Glutamatergic neuron (in vitro differentiated cells): ENCODE results near the gene IL26. TPM values are rescaled to one million over a fixed set of nuclear protein-coding genes. Genes with fewer than 3 reads are reported as not detected.

Source experiments
- DNase-seq: peaks from one replicate; pipeline ENCODE4 v3.0.0; 2022
- H3K27ac Mint-ChIP-seq: one replicate; pipeline ENCODE4 v1.8.0; 2020; ENCODE audit warnings: mild to moderate bottlenecking, mixed read lengths, inconsistent platforms; ENCODE audit not compliant: unreplicated experiment
- H3K27me3 Mint-ChIP-seq: one replicate; pipeline ENCODE4 v1.8.0; 2020; ENCODE audit warnings: mild to moderate bottlenecking, moderate library complexity, mixed read lengths, inconsistent platforms; ENCODE audit not compliant: unreplicated experiment
- H3K36me3 Mint-ChIP-seq: one replicate; pipeline ENCODE4 v1.8.0; 2020; ENCODE audit warnings: mild to moderate bottlenecking, mixed read lengths, inconsistent platforms; ENCODE audit not compliant: unreplicated experiment
- H3K4me1 Mint-ChIP-seq: one replicate; pipeline ENCODE4 v1.8.0; 2020; ENCODE audit warnings: mild to moderate bottlenecking, low read depth, mixed read lengths, inconsistent platforms; ENCODE audit not compliant: unreplicated experiment
- H3K4me3 Mint-ChIP-seq: one replicate; pipeline ENCODE4 v1.8.0; 2020; ENCODE audit warnings: mild to moderate bottlenecking, mixed read lengths, inconsistent platforms; ENCODE audit not compliant: unreplicated experiment
- H3K9me3 Mint-ChIP-seq: one replicate; pipeline ENCODE4 v1.8.0; 2020; ENCODE audit warnings: mild to moderate bottlenecking, moderate library complexity, mixed read lengths, inconsistent platforms; ENCODE audit not compliant: unreplicated experiment
- total RNA-seq: library from RNA; stranded (reverse); fragmentation: NEBNext Ultra II Directional; extraction: Animal tissue kit (Norgen Biotek cat#: 25700); gene quantifications from one replicate; pipeline ENCODE4 v1.2.1, GENCODE V29; 2021; ENCODE audit not compliant: unreplicated experiment
- TF ChIP-seq, protein P1 (sequence below): fragments of 200-600 bp; sonication (generic); IDR thresholded peaks from one replicate; pipeline ENCODE4 v1.5.0; 2021; ENCODE audit not compliant: partially characterized antibody, unreplicated experiment

IL26 gene
- total RNA-seq, 1 donor from 2014 or later = not detected

GRCh38 chr12:68173792-68174191 is 51.8 kb downstream of the IL26 start:
- Mint-ChIP-seq H3K9me3 (peaks cover 2% of the 10 kb centered on the region), H3K27me3 (no peaks in the 10 kb centered on the region), H3K27ac (no peak overlapping the region), H3K4me3 (no peak overlapping the region), H3K4me1 (no peaks in the 10 kb centered on the region), H3K36me3 (no peaks in the 10 kb centered on the region)
- TF ChIP-seq, protein P1, sequence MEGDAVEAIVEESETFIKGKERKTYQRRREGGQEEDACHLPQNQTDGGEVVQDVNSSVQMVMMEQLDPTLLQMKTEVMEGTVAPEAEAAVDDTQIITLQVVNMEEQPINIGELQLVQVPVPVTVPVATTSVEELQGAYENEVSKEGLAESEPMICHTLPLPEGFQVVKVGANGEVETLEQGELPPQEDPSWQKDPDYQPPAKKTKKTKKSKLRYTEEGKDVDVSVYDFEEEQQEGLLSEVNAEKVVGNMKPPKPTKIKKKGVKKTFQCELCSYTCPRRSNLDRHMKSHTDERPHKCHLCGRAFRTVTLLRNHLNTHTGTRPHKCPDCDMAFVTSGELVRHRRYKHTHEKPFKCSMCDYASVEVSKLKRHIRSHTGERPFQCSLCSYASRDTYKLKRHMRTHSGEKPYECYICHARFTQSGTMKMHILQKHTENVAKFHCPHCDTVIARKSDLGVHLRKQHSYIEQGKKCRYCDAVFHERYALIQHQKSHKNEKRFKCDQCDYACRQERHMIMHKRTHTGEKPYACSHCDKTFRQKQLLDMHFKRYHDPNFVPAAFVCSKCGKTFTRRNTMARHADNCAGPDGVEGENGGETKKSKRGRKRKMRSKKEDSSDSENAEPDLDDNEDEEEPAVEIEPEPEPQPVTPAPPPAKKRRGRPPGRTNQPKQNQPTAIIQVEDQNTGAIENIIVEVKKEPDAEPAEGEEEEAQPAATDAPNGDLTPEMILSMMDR = no peak
- DNase-seq = no peak

GRCh38 chr12:68170726-68171125 is 54.9 kb downstream of the IL26 start:
- no peaks in the 10 kb centered on the region for H3K36me3 Mint-ChIP-seq
- H3K4me3 Mint-ChIP-seq = no peak overlapping the region
- H3K4me1 Mint-ChIP-seq = no peaks in the 10 kb centered on the region
- H3K27me3 Mint-ChIP-seq = no peaks in the 10 kb centered on the region
- TF ChIP-seq, protein P1 = no peak
- no peak for DNase-seq
- H3K9me3 Mint-ChIP-seq = peaks cover 2% of the 10 kb centered on the region
- no peak overlapping the region for H3K27ac Mint-ChIP-seq

DNA sequence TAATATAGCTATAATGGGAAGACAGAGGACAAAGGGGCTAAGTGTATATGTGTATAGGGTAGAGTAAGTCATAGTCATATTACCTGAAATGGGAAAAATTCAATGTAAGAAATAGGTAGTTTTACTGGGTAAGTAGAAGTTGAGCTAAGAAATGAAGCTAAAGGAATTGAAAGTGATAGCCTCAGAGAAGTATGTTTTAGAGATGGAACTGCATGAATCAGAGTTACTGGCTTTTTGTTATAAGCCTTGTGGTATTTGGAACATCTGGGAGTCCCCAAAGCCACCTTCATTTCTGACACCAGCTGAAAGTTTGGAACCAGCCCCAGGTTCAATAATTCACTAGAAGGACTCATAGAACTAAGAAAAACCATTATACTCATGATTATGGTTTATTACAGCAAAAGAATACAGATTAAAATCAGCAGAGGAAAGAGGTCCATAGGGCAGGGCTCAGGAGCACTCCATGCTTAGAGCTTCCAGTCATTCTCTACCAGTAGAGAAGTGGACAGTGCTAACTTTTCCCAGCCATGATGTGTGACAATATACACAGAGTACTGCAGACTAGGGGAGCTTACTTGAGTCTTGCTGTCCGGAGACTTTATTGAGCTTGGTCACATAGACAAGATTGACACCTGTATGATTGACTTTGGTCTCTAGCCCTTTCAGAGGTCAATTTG is 56.3 kb downstream of the IL26 start:
- TF ChIP-seq, protein P1 = no peak

GRCh38 chr12:68166317-68166831 is 59.2 kb downstream of the IL26 start:
- Mint-ChIP-seq H3K4me3 (no peak overlapping the region), H3K4me1 (no peaks in the 10 kb centered on the region), H3K9me3 (no peaks in the 10 kb centered on the region), H3K27me3 (no peaks in the 10 kb centered on the region), H3K27ac (no peak overlapping the region), H3K36me3 (no peaks in the 10 kb centered on the region)
- TF ChIP-seq, protein P1 = no peak
- no peak for DNase-seq

More for the DNA sequence above, 56.3 kb downstream of the IL26 start:
- no peaks in the 10 kb centered on the region for H3K27me3 Mint-ChIP-seq
- H3K4me1 Mint-ChIP-seq = no peaks in the 10 kb centered on the region
- no peaks in the 10 kb centered on the region for H3K9me3 Mint-ChIP-seq
- no peak overlapping the region for H3K4me3 Mint-ChIP-seq
- DNase-seq = no peak
- no peak overlapping the region for H3K27ac Mint-ChIP-seq
- no peaks in the 10 kb centered on the region for H3K36me3 Mint-ChIP-seq

- H3K36me3 Mint-ChIP-seq = no peaks in the 10 kb centered on the region
- TF ChIP-seq, protein P1 = no peak
- H3K27me3 Mint-ChIP-seq = no peaks in the 10 kb centered on the region
- no peak overlapping the region for H3K27ac Mint-ChIP-seq
- H3K4me3 Mint-ChIP-seq = no peak overlapping the region
- H3K9me3 Mint-ChIP-seq = no peaks in the 10 kb centered on the region
- no peak for DNase-seq
- no peaks in the 10 kb centered on the region for H3K4me1 Mint-ChIP-seq
Observed at GRCh38 chr12:68163560-68164081, 62.0 kb downstream of the IL26 start.
